Measurements from ENCODE around the gene FRMD8.

DNA sequence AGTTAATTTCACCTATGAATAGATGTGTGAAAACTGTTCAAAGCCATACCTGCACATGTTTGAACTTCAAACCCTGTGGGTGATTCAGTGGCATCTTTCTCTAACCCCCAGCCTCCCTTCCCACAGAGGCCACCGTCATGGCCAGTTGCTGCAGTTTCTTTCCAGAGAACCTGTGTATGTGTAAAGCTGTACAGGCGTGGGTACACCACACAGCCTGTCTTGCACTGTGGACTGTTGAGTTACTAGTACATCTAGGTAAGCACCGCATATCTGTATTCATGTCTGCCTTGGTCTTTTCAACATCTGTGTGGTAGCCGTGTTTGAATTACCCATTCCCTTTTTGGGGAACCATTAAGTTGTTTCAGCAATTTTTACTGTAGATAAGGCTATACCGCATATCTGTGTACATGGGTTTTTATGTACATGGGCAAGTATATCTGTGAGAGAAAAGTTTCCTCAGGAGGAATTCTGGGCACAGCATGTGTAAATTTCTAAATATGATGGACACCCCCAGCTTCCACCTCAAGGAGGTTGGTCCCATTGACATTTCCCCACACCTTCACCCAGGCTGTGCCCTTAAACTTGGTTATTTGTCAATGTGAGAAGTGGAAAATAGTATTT is 50.1 kb downstream of the FRMD8 start:
- no peak for TF ChIP-seq EZH2 (IDR thresholded peaks at IDR 0.05; ENCODE audit: insufficient read depth, poor library complexity, severe bottlenecking)
- TF ChIP-seq EZH2phosphoT487 (IDR thresholded peaks at IDR 0.05; ENCODE audit: insufficient read depth, low read depth) = no peak
